A549 treated with dexamethasone at 1 μM for 4 hours (cell line): ENCODE data around the gene FBXW10. TPM values are rescaled to one million over a fixed set of nuclear protein-coding genes. Genes with fewer than 3 reads are reported as not detected.

Experiments used
- total RNA-seq: library from RNA; stranded (reverse); fragments of 200-300 nt; extraction: Qiagen RNA extraction; gene quantifications from 5 replicates; pipeline ENCODE4 v1.2.3, GENCODE V29; 2022

The FBXW10 gene, protein sequence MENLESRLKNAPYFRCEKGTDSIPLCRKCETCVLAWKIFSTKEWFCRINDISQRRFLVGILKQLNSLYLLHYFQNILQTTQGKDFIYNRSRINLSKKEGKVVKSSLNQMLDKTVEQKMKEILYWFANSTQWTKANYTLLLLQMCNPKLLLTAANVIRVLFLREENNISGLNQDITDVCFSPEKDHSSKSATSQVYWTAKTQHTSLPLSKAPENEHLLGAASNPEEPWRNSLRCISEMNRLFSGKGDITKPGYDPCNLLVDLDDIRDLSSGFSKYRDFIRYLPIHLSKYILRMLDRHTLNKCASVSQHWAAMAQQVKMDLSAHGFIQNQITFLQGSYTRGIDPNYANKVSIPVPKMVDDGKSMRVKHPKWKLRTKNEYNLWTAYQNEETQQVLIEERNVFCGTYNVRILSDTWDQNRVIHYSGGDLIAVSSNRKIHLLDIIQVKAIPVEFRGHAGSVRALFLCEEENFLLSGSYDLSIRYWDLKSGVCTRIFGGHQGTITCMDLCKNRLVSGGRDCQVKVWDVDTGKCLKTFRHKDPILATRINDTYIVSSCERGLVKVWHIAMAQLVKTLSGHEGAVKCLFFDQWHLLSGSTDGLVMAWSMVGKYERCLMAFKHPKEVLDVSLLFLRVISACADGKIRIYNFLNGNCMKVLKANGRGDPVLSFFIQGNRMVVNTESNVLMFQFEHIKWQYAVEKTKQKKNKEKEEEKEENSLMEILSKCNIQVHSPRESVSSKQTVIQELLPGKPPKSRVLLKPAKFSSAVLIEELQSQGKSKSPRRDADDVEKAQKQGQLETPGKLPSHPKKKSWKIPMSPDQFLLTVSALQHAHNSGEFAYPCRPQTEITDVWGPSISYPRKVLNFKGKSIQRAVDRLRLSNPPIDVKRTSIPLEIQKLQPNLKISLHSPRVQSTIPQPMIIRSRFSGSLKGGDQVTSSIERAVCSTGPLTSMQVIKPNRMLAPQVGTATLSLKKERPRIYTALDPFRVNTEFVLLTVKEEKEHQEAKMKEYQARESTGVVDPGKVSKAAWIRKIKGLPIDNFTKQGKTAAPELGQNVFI
- 1.0 to 1.4 TPM (median 1.2 TPM) in 5 replicates for total RNA-seq

DNA sequence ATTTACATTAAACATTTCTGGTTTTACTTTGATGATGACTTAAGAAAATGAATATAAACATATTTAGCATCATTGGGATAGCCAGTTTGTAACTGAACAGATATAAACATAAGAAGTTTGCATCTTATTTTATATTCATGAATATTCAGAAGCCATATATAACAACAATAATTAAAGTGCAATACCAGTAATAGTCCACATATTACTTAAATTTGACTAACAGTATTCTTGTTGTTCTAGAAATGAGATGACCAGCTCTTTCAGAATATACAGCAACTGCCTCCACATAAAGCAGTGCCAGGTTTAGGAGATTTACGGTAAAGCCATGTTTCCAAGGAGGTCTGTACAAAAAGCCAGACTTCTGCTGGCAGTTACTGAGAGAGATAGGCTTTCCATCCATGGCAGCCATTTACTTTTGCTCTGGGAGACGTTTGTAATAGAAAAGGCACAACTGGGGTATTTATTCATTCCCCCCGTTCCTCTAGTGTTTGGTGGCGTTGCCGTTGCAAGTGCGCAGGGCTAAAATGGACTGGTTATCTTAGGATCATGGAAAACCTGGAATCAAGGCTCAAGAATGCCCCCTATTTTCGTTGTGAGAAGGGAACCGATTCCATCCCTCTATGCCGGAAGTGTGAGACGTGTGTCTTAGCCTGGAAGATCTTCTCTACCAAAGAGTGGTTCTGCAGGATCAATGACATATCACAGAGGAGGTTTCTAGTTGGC lies at the start of gene FBXW10:
Gene FBXW10 (plus strand): TSS at position 356 of the 723 bp plus-strand sequence. CDS start 191 bp downstream, at position 547.

DNA sequence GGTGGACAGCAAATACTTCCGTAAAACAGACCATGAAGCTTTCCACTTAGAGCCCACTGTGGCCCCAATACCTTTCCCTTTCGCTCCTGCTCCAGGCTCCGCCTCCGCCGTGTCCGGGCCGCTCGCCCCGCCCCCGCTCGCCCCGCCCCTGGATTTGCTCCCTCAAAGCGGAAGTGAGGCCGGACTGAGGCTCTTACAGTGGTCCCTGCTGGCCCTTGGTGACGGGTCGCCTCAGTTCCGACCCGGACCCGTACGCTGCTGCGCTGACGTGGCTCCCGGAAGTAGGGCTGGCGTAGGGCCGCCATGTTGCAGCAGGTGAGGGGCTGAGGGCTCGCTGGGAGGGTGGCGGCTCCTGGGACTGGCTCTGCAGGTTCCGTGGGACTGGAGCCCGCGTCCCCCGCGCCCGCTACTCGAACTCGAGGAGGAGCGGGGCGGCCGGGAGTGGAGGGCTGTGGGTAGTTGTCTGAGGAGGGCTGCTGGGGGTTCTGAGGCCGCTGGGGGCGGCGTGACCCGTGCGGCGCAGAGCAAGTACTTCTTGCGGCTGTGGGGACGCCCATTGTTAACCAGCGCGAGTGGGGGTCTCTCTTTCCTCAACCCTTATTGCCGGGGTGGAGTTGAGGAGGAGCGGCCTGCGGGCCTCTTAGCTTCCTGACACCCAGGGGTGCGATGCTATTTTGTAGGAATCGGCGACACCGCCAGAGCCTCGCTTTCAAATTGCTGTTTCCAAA lies 37.3 kb downstream of the FBXW10 start, which contains the start of gene TVP23B:
Gene TVP23B (plus strand): TSS at position 193 of the 728 bp plus-strand sequence. CDS start 111 bp downstream, at position 304.

Other genes starting within 250 kb of the FBXW10 start
- 0.29 TPM in 1 of 5 replicates, not detected in the others for gene TBC1D28, start 99.7 kb upstream of the FBXW10 start, total RNA-seq
- gene FOXO3B, start 61.7 kb upstream of the FBXW10 start, total RNA-seq: 1.8 to 4.5 TPM (median 4.1 TPM) in 5 replicates
- gene TVP23B, start 37.1 kb downstream of the FBXW10 start, total RNA-seq: 60.1 to 68.4 TPM (median 63.7 TPM) in 5 replicates
- gene PRPSAP2, start 114.1 kb downstream of the FBXW10 start, total RNA-seq: 35.7 to 39.5 TPM (median 37.7 TPM) in 5 replicates
- gene SLC5A10, start 208.1 kb downstream of the FBXW10 start, total RNA-seq: 0.14 to 0.21 TPM (median 0.19 TPM) in 5 replicates